GM20431 (cell line): Measurements from ENCODE around the gene MRFAP1L1.

ENCODE experiments used
- in situ Hi-C: fragments of 300-500 bp; cut with MseI, MboI; formaldehyde crosslinking; loops from one replicate; pipeline ENCODE4 v1.15.0; 2020; ENCODE audit warnings: low sequenced_read_pairs; ENCODE audit not compliant: unreplicated experiment

MRFAP1L1 gene

GRCh38 chr4:6739920-6740319 lies 30.3 kb upstream of the MRFAP1L1 start:
- in situ Hi-C loops = no loop called here

- in situ Hi-C loops = no loop called here
Measured at GRCh38 chr4:6734165-6734786, 24.6 kb upstream of the MRFAP1L1 start.

GRCh38 chr4:6733358-6734164 lies 23.9 kb upstream of the MRFAP1L1 start:
- in situ Hi-C loops = no loop called here

GRCh38 chr4:6732441-6733357 lies 23.0 kb upstream of the MRFAP1L1 start:
- in situ Hi-C loops = no loop called here

- in situ Hi-C loops = no loop called here
Measured at GRCh38 chr4:6731780-6732179, 22.1 kb upstream of the MRFAP1L1 start.

GRCh38 chr4:6731318-6731675 lies 21.6 kb upstream of the MRFAP1L1 start:
- in situ Hi-C loops = no loop called here

- in situ Hi-C loops = no loop called here
Measured at GRCh38 chr4:6730603-6731317, 21.1 kb upstream of the MRFAP1L1 start.

GRCh38 chr4:6728320-6729029 lies 18.8 kb upstream of the MRFAP1L1 start:
- in situ Hi-C loops = loop anchor here (10.0 kb wide), 1 partner anchor 146 kb away; no protein-coding TSS in a partner anchor

- in situ Hi-C loops = loop anchor here (10.0 kb wide), 1 partner anchor 147 kb away; no protein-coding TSS in a partner anchor
Measured at GRCh38 chr4:6727943-6728250, 18.2 kb upstream of the MRFAP1L1 start.

GRCh38 chr4:6727081-6727942 lies 17.6 kb upstream of the MRFAP1L1 start:
- in situ Hi-C loops = loop anchor here (10.0 kb wide), 1 partner anchor 147 kb away; no protein-coding TSS in a partner anchor

- in situ Hi-C loops = loop anchor here (10.0 kb wide), 1 partner anchor 149 kb away; no protein-coding TSS in a partner anchor
Measured at GRCh38 chr4:6725427-6725961, 15.8 kb upstream of the MRFAP1L1 start.

GRCh38 chr4:6724421-6725111 lies 14.9 kb upstream of the MRFAP1L1 start:
- in situ Hi-C loops = loop anchor here (10.0 to 25.0 kb wide), 2 partner anchors 150 to 338 kb away; partner anchors contain the start of gene GRPEL1

- in situ Hi-C loops = loop anchor here (10.0 to 25.0 kb wide), 2 partner anchors 151 to 338 kb away; partner anchors contain the start of gene GRPEL1
Measured at GRCh38 chr4:6723851-6724250, 14.2 kb upstream of the MRFAP1L1 start.

GRCh38 chr4:6722891-6723290 lies 13.2 kb upstream of the MRFAP1L1 start:
- in situ Hi-C loops = loop anchor here (10.0 to 25.0 kb wide), 2 partner anchors 152 to 339 kb away; partner anchors contain the start of gene GRPEL1

GRCh38 chr4:6721121-6721520 lies 11.5 kb upstream of the MRFAP1L1 start:
- in situ Hi-C loops = loop anchor here (10.0 to 25.0 kb wide), 2 partner anchors 154 to 341 kb away; partner anchors contain the start of gene GRPEL1

GRCh38 chr4:6720202-6720699 lies 10.6 kb upstream of the MRFAP1L1 start:
- in situ Hi-C loops = loop anchor here (10.0 to 25.0 kb wide), 2 partner anchors 155 to 342 kb away; partner anchors contain the start of gene GRPEL1
